GM12878 (cell line): Measurements from ENCODE around the gene SRBD1. TPM values are rescaled to one million over a fixed set of nuclear protein-coding genes. Genes with fewer than 3 reads are reported as not detected.

ENCODE experiments used
- ATAC-seq: fragments of 200-7000 bp; cut with Tn5 transposase; 3 replicates; pipeline ENCODE4 v1.9.1; 2020; ENCODE audit warnings: mild to moderate bottlenecking, moderate library complexity
- BruUV-seq: library from RNA; stranded (reverse); fragments of 400-500 nt; replicated peaks from 2 replicates; lab custom pipeline; 2021; lab: Mats Ljungman, UMichigan
- CTCF ChIA-PET: fragments of 300-600 bp; sonication (Branson Sonifier 250); formaldehyde crosslinking; extraction: SDS; loops from one replicate; lab custom pipeline; 2021; ENCODE audit warnings: inconsistent platforms; lab: Yijun Ruan, JAX
- POLR2A ChIA-PET: fragments of 350-600 bp; formaldehyde crosslinking; extraction: SDS; loops from one replicate; lab custom pipeline; 2021; ENCODE audit warnings: inconsistent platforms; lab: Charles Lee
- RAD21 ChIA-PET: fragments of 300-600 bp; sonication (Branson Sonifier 250); formaldehyde crosslinking; loops from one replicate; lab custom pipeline; 2023; ENCODE audit warnings: antibody characterized with exemption; ENCODE audit not compliant: unreplicated experiment; lab: Charles Lee
- SMC1A ChIA-PET: fragments of 300-600 bp; sonication (Branson Sonifier 250); formaldehyde crosslinking; loops from one replicate; lab custom pipeline; 2023; ENCODE audit not compliant: unreplicated experiment, uncharacterized antibody; lab: Charles Lee
- DNase-seq: peaks from one replicate; pipeline ENCODE4 v3.0.0-alpha.2; 2011; ENCODE audit warnings: low read depth, low spot score
- FAIRE-seq: peaks from 3 replicates; lab custom pipeline; 2011; peaks lifted over from hg19 to GRCh38; lab: Jason Lieb, UNC
- H2AFZ ChIP-seq: 2 replicates; pipeline ENCODE4 v1.6.0; 2011; ENCODE audit warnings: low read depth, low read length, control low read depth; ENCODE audit not compliant: control insufficient read depth
- H3K27ac ChIP-seq: 2 replicates; pipeline ENCODE4 v1.5.1; 2011; ENCODE audit warnings: control low read depth; ENCODE audit not compliant: control insufficient read depth, insufficient read depth
- H3K27me3 ChIP-seq, 2 experiments: replicated peaks in 1 of 2; 2 replicates each; pipeline versions ENCODE4 v1.6.0 to v1.6.1; 2011; ENCODE audit warnings: low read length in 1 of 2; ENCODE audit not compliant: control insufficient read depth in 2 of 2, insufficient read depth in 2 of 2
- H3K36me3 ChIP-seq, 2 experiments: 2 replicates each; pipeline ENCODE4 v1.5.1; 2011; ENCODE audit warnings: low read length in 1 of 2; ENCODE audit not compliant: control insufficient read depth in 2 of 2, insufficient read depth in 2 of 2
- H3K4me1 ChIP-seq: 2 replicates; pipeline ENCODE4 v1.6.1; 2011; ENCODE audit warnings: mild to moderate bottlenecking, low read length, moderate library complexity, mixed read lengths; ENCODE audit not compliant: control insufficient read depth, insufficient read depth
- H3K4me2 ChIP-seq: 2 replicates; pipeline ENCODE4 v1.6.0; 2011; ENCODE audit warnings: control low read depth; ENCODE audit not compliant: control insufficient read depth, insufficient read depth
- H3K4me3 ChIP-seq: fragments of 200-600 bp; sonication (generic); 2 replicates; pipeline ENCODE4 v1.5.1; 2016
- H3K79me2 ChIP-seq: 2 replicates; pipeline ENCODE4 v1.6.0; 2011; ENCODE audit warnings: low read length; ENCODE audit not compliant: control insufficient read depth, insufficient read depth
- H3K9ac ChIP-seq: 2 replicates; pipeline ENCODE4 v1.8.0; 2011; ENCODE audit warnings: low read length, control low read depth, mixed read lengths; ENCODE audit not compliant: control insufficient read depth, insufficient read depth
- H3K9me3 ChIP-seq: replicated peaks from 3 replicates; pipeline ENCODE4 v1.5.1; 2011; ENCODE audit warnings: mild to moderate bottlenecking, low read length; ENCODE audit not compliant: control insufficient read depth, insufficient read depth
- H4K20me1 ChIP-seq: 2 replicates; pipeline ENCODE4 v1.6.0; 2011; ENCODE audit not compliant: control insufficient read depth, insufficient read depth
- BMI1 ChIP-seq: fragments of 450-650 bp; IDR thresholded peaks from 2 replicates; pipeline ENCODE4 v1.6.1; 2016; ENCODE audit warnings: mild to moderate bottlenecking, moderate library complexity, borderline replicate concordance
- CBX3 ChIP-seq: fragments of 200-600 bp; sonication (generic); IDR thresholded peaks from 2 replicates; pipeline ENCODE4 v1.6.1; 2016; ENCODE audit warnings: low read depth, borderline replicate concordance
- CBX5 ChIP-seq: sonication (generic); IDR thresholded peaks from 2 replicates; pipeline ENCODE4 v1.6.1; 2016; ENCODE audit warnings: low read depth, moderate library complexity, mild to moderate bottlenecking, inconsistent platforms
- CEBPB ChIP-seq, 2 experiments: fragments of 150-350 bp in 1 of 2; IDR thresholded peaks; 2 replicates each; pipeline ENCODE4 v1.6.1; 2012 to 2014; ENCODE audit warnings: low read depth in 2 of 2, low read length in 2 of 2, borderline replicate concordance in 1 of 2, inconsistent platforms in 1 of 2
- CREM ChIP-seq: IDR thresholded peaks from 2 replicates; pipeline ENCODE4 v1.6.1; 2014; ENCODE audit warnings: antibody characterized with exemption, low read depth
- FOXK2 ChIP-seq: fragments of 450-650 bp; IDR thresholded peaks from 2 replicates; pipeline ENCODE4 v1.6.1; 2017; ENCODE audit warnings: mild to moderate bottlenecking, moderate library complexity
- HCFC1 ChIP-seq: fragments of 150-350 bp; IDR thresholded peaks from 2 replicates; pipeline ENCODE4 v1.6.1; 2014; ENCODE audit warnings: low read length
- KAT2A ChIP-seq: conservative IDR thresholded peaks from 2 replicates; pipeline ENCODE4 v1.6.1; 2011; ENCODE audit warnings: low read depth, low read length; ENCODE audit not compliant: control insufficient read depth
- LARP7 ChIP-seq: fragments of 450-650 bp; IDR thresholded peaks from 2 replicates; pipeline ENCODE4 v1.6.1; 2017; ENCODE audit warnings: mild to moderate bottlenecking
- MYC ChIP-seq: IDR thresholded peaks from 2 replicates; pipeline ENCODE4 v1.6.1; 2011; ENCODE audit warnings: mild to moderate bottlenecking, low read length, moderate library complexity, inconsistent platforms; ENCODE audit not compliant: insufficient read depth, insufficient replicate concordance, insufficient read length, severe bottlenecking
- NFYB ChIP-seq: IDR thresholded peaks from 2 replicates; pipeline ENCODE4 v1.6.1; 2011; ENCODE audit warnings: low read depth, mild to moderate bottlenecking, low read length, improper control_type of control experiment, moderate library complexity; ENCODE audit not compliant: insufficient read depth
- NR2C2 ChIP-seq: IDR thresholded peaks from 2 replicates; pipeline ENCODE4 v1.6.1; 2011; ENCODE audit warnings: borderline replicate concordance, low read depth; ENCODE audit not compliant: control insufficient read depth, insufficient read length
- POLR2AphosphoS5 ChIP-seq: IDR thresholded peaks from 2 replicates; pipeline ENCODE4 v1.6.1; 2011; ENCODE audit warnings: mild to moderate bottlenecking, low read length, inconsistent platforms
- RELA ChIP-seq: fragments of 450-650 bp; IDR thresholded peaks from 2 replicates; pipeline ENCODE4 v1.8.0; 2014; ENCODE audit warnings: borderline replicate concordance; ENCODE audit not compliant: partially characterized antibody
- REST ChIP-seq: IDR thresholded peaks from 2 replicates; pipeline ENCODE4 v1.6.1; 2012; ENCODE audit warnings: mild to moderate bottlenecking, low read depth, low read length
- SMAD5 ChIP-seq: IDR thresholded peaks from 2 replicates; pipeline ENCODE4 v1.6.1; 2016; ENCODE audit warnings: antibody characterized with exemption, low read depth
- SMARCA5 ChIP-seq: fragments of 450-650 bp; IDR thresholded peaks from 2 replicates; pipeline ENCODE4 v1.6.1; 2017; ENCODE audit warnings: mild to moderate bottlenecking
- SMC3 ChIP-seq: IDR thresholded peaks from 2 replicates; pipeline ENCODE4 v1.6.1; 2011; ENCODE audit warnings: low read length, improper control_type of control experiment, borderline replicate concordance
- SP1 ChIP-seq: IDR thresholded peaks from one replicate; pipeline ENCODE4 v1.6.1; 2011; ENCODE audit warnings: low read depth, low read length
- SRF ChIP-seq, 2 experiments: IDR thresholded peaks; 2 replicates each; pipeline ENCODE4 v1.6.1; 2011; ENCODE audit warnings: low read depth in 2 of 2, low read length in 2 of 2, mild to moderate bottlenecking in 1 of 2, moderate library complexity in 1 of 2
- WRNIP1 ChIP-seq: IDR thresholded peaks from 2 replicates; pipeline ENCODE4 v1.6.1; 2011; ENCODE audit warnings: low read depth, low read length, improper control_type of control experiment, borderline replicate concordance
- ZBED1 ChIP-seq: IDR thresholded peaks from 2 replicates; pipeline ENCODE4 v1.6.1; 2016; ENCODE audit warnings: borderline replicate concordance
- WGBS: methylation state at CpG from one replicate; pipeline ENCODE4 v1.1.6; 2016; ENCODE audit warnings: low lambda C conversion rate; ENCODE audit not compliant: insufficient replicate concordance, insufficient coverage; ENCODE audit errors: missing lambda C conversion rate; 5-methylcytosine and 5-hydroxymethylcytosine counted together
- in situ Hi-C: fragments of 300-500 bp; cut with MboI; formaldehyde crosslinking; loops from 9 replicates; pipeline ENCODE4 v1.14.3; 2018; ENCODE audit warnings: mixed read lengths
- intact Hi-C: fragments of 100-400 bp; cut with micrococcal nuclease; formaldehyde crosslinking; loops from one replicate; pipeline ENCODE4 v1.14.2; 2022; ENCODE audit not compliant: unreplicated experiment
- polyA plus RNA-seq, 11 experiments: library from polyadenylated mRNA; depleted of rRNA in 4 of 11; unstranded in 6 of 11; stranded (reverse) in 5 of 11; fragments of >200 nt; fragmentation: Nextera tagmentation in 4 of 11; fragmentation: Illumina TruSeq in 1 of 11; extraction: Ambion mirVana in 4 of 11; extraction: Trizol in 1 of 11; gene quantifications; 1 replicate in 1 of 11; 2 replicates in 10 of 11; pipeline versions ENCODE4 v1.2.1 to v1.2.3, GENCODE V29; 2011 to 2016; ENCODE audit warnings: inconsistent platforms in 2 of 11, missing spikeins in 2 of 11, low read depth in 1 of 11
- total RNA-seq, 4 experiments: library from RNA; depleted of rRNA in 3 of 4; stranded (reverse); fragments of >200 nt in 3 of 4; fragmentation: Illumina TruSeq in 1 of 4; extraction: Trizol in 1 of 4; gene quantifications; 2 replicates each; pipeline versions ENCODE4 v1.2.1 to v1.2.3, GENCODE V29; 2013 to 2021

SRBD1 gene
- total and polyA plus RNA-seq, 10 of the 15 experiments (the other 5 are each of a cell fraction or from before 2014, with no cell fraction given), result 9.7 to 33.1 (median 20.1) TPM

- CTCF ChIA-PET, result interaction anchor here (1.0 to 8.2 kb wide), 12 partner anchors 46 to 285 kb away, joined by 3 to 98 read pairs (median 6); no protein-coding TSS in a partner anchor
- no TSS peak for BruUV-seq
- 1% methylated on average over 55 of the region's 79 CpGs for WGBS
- peak; percentile 76 for DNase-seq
- intact Hi-C loops (loop anchor here (1.0 to 5.0 kb wide), 4 partner anchors 41 to 186 kb away; no protein-coding TSS in a partner anchor), in situ Hi-C loops (loop anchor here (5.0 kb wide), 1 partner anchor 76 kb away; no protein-coding TSS in a partner anchor)
- Histone ChIP-seq H3K4me3 (peak overlapping the region; percentile 97), H3K4me1 (no peaks in the 10 kb centered on the region), H3K9me3 (no peaks in the 10 kb centered on the region; the same call in 2 of the 3 replicates), H3K4me2 (peak overlapping the region; percentile 85; the same call in 1 of the 2 replicates), H3K27me3 (no peaks in the 10 kb centered on the region), H3K79me2 (peaks cover 44% of the 10 kb centered on the region), H2AFZ (peak overlapping the region; percentile 81), H4K20me1 (no peaks in the 10 kb centered on the region), H3K36me3 (peaks cover 0 to 2% of the 10 kb centered on the region in 2 experiments; a peak in 1 of 4 replicates), H3K27ac (peak overlapping the region; percentile 91), H3K9ac (peak overlapping the region; percentile 88)
- RAD21 ChIA-PET, result interaction anchor here (1.0 to 6.1 kb wide), 17 partner anchors 10 to 284 kb away, joined by 3 to 79 read pairs (median 7); no protein-coding TSS in a partner anchor
- ATAC-seq, result peak; percentile 79
- POLR2A ChIA-PET, result interaction anchor here (1.0 to 5.6 kb wide), 7 partner anchors 51 to 270 kb away, joined by 3 to 51 read pairs (median 4); no protein-coding TSS in a partner anchor
- peak; percentile 89 for FAIRE-seq
- SMC1A ChIA-PET, result interaction anchor here (0.6 to 8.8 kb wide), 25 partner anchors 8 to 427 kb away, joined by 3 to 110 read pairs (median 6); no protein-coding TSS in a partner anchor
- TF ChIP-seq REST (no peak), CREM (peak; percentile 97), SRF (IDR thresholded peaks at IDR 0.05; ENCODE audit: low read depth in 2 of 2, low read length in 2 of 2) (peak in 1 of 2 experiments; percentile 37; a peak in 1 of 4 replicates), SP1 (peak; percentile 17), BMI1 (no peak), SMARCA5 (peak; percentile 96), ZBED1 (peak; percentile 36; the same call in 1 of the 2 replicates), POLR2AphosphoS5 (peak; percentile 70; the same call in 1 of the 2 replicates), KAT2A (no peak), NR2C2 (no peak), WRNIP1 (no peak), RELA (no peak), CBX5 (peak; percentile 60; the same call in 1 of the 2 replicates), CBX3 (no peak), MYC (no peak), SMAD5 (0 out of 2 replicates have a peak, but pooled peaks have one; percentile 32), HCFC1 (peak; percentile 35; the same call in 1 of the 2 replicates), SMC3 (peak; percentile 32; the same call in 1 of the 2 replicates), LARP7 (peak; percentile 90), FOXK2 (peak; percentile 59), CEBPB (IDR thresholded peaks at IDR 0.05; ENCODE audit: borderline replicate concordance in 1 of 2, low read depth in 2 of 2, low read length in 2 of 2) (no peak), NFYB (no peak)
Measured at GRCh38 chr2:45650851-45651414, 39.9 kb upstream of the SRBD1 start.
